Measurements from ENCODE around the gene ESF1.

The ESF1 gene

GRCh38 chr20:13784893-13785715, at the start of gene ESF1, which contains the start of gene NDUFAF5:
TSS of gene ESF1 (minus strand) at chr20:13784919. CDS start at chr20:13783140, 1,779 bp downstream.
TSS of gene NDUFAF5 (plus strand) at chr20:13785028. CDS start at chr20:13785069, 41 bp downstream.
- in situ Hi-C loops (cut with HindIII; ENCODE audit: low pct_ligation_motif_present, low pct_unique_long_range_greater_than_20kb, low sequenced_read_pairs), result no loop called here
- DNase-seq, result peak; percentile 95

GRCh38 chr20:13831476-13831875, 46.8 kb upstream of the ESF1 start:
- no peak for DNase-seq
- in situ Hi-C loops (cut with HindIII; ENCODE audit: low pct_ligation_motif_present, low pct_unique_long_range_greater_than_20kb, low sequenced_read_pairs), result no loop called here

GRCh38 chr20:13825465-13825864, 40.7 kb upstream of the ESF1 start:
- in situ Hi-C loops (cut with HindIII; ENCODE audit: low pct_ligation_motif_present, low pct_unique_long_range_greater_than_20kb, low sequenced_read_pairs), result no loop called here
- no peak for DNase-seq

- in situ Hi-C loops (cut with HindIII; ENCODE audit: low pct_ligation_motif_present, low pct_unique_long_range_greater_than_20kb, low sequenced_read_pairs), result no loop called here
- DNase-seq, result no peak
These were observed 39.7 kb upstream of the ESF1 start for GRCh38 chr20:13824459-13824858.

GRCh38 chr20:13822459-13822858, 37.7 kb upstream of the ESF1 start:
- no peak for DNase-seq
- in situ Hi-C loops (cut with HindIII; ENCODE audit: low pct_ligation_motif_present, low pct_unique_long_range_greater_than_20kb, low sequenced_read_pairs), result no loop called here

- DNase-seq, result no peak
- in situ Hi-C loops (cut with HindIII; ENCODE audit: low pct_ligation_motif_present, low pct_unique_long_range_greater_than_20kb, low sequenced_read_pairs), result no loop called here
These were observed 37.2 kb upstream of the ESF1 start for GRCh38 chr20:13821876-13822275.

GRCh38 chr20:13819885-13820645, 35.3 kb upstream of the ESF1 start:
- peak; percentile 64 for DNase-seq
- in situ Hi-C loops (cut with HindIII; ENCODE audit: low pct_ligation_motif_present, low pct_unique_long_range_greater_than_20kb, low sequenced_read_pairs), result no loop called here

GRCh38 chr20:13817342-13817741, 32.6 kb upstream of the ESF1 start:
- no peak for DNase-seq
- in situ Hi-C loops (cut with HindIII; ENCODE audit: low pct_ligation_motif_present, low pct_unique_long_range_greater_than_20kb, low sequenced_read_pairs), result no loop called here

- in situ Hi-C loops (cut with HindIII; ENCODE audit: low pct_ligation_motif_present, low pct_unique_long_range_greater_than_20kb, low sequenced_read_pairs), result no loop called here
- no peak for DNase-seq
These were observed 32.0 kb upstream of the ESF1 start for GRCh38 chr20:13816757-13817156.

GRCh38 chr20:13814672-13815071, 30.0 kb upstream of the ESF1 start:
- in situ Hi-C loops (cut with HindIII; ENCODE audit: low pct_ligation_motif_present, low pct_unique_long_range_greater_than_20kb, low sequenced_read_pairs), result no loop called here
- DNase-seq, result no peak

- DNase-seq, result no peak
- in situ Hi-C loops (cut with HindIII; ENCODE audit: low pct_ligation_motif_present, low pct_unique_long_range_greater_than_20kb, low sequenced_read_pairs), result no loop called here
These were observed 29.2 kb upstream of the ESF1 start for GRCh38 chr20:13813910-13814309.

- in situ Hi-C loops (cut with HindIII; ENCODE audit: low pct_ligation_motif_present, low pct_unique_long_range_greater_than_20kb, low sequenced_read_pairs), result no loop called here
- no peak for DNase-seq
These were observed 25.7 kb upstream of the ESF1 start for GRCh38 chr20:13810446-13810845.

GRCh38 chr20:13809855-13810254, 25.1 kb upstream of the ESF1 start:
- DNase-seq, result no peak
- in situ Hi-C loops (cut with HindIII; ENCODE audit: low pct_ligation_motif_present, low pct_unique_long_range_greater_than_20kb, low sequenced_read_pairs), result no loop called here

- no peak for DNase-seq
- in situ Hi-C loops (cut with HindIII; ENCODE audit: low pct_ligation_motif_present, low pct_unique_long_range_greater_than_20kb, low sequenced_read_pairs), result no loop called here
These were observed 24.7 kb upstream of the ESF1 start for GRCh38 chr20:13809373-13809772.

- in situ Hi-C loops (cut with HindIII; ENCODE audit: low pct_ligation_motif_present, low pct_unique_long_range_greater_than_20kb, low sequenced_read_pairs), result no loop called here
- peak; percentile 80 for DNase-seq
These were observed 16.0 kb upstream of the ESF1 start for GRCh38 chr20:13800728-13801134.

GRCh38 chr20:13799974-13800373, 15.3 kb upstream of the ESF1 start:
- in situ Hi-C loops (cut with HindIII; ENCODE audit: low pct_ligation_motif_present, low pct_unique_long_range_greater_than_20kb, low sequenced_read_pairs), result no loop called here
- no peak for DNase-seq

GRCh38 chr20:13799040-13799439, 14.3 kb upstream of the ESF1 start:
- in situ Hi-C loops (cut with HindIII; ENCODE audit: low pct_ligation_motif_present, low pct_unique_long_range_greater_than_20kb, low sequenced_read_pairs), result no loop called here
- DNase-seq, result no peak

GRCh38 chr20:13794667-13795066, 9.9 kb upstream of the ESF1 start:
- in situ Hi-C loops (cut with HindIII; ENCODE audit: low pct_ligation_motif_present, low pct_unique_long_range_greater_than_20kb, low sequenced_read_pairs), result no loop called here
- DNase-seq, result no peak

GRCh38 chr20:13793001-13793400, 8.3 kb upstream of the ESF1 start:
- in situ Hi-C loops (cut with HindIII; ENCODE audit: low pct_ligation_motif_present, low pct_unique_long_range_greater_than_20kb, low sequenced_read_pairs), result no loop called here
- DNase-seq, result no peak

All from ACHN (cell line).